Activated CD4-positive, CD25-positive, alpha-beta regulatory T cell treated with anti-CD3 and anti-CD28 coated beads, Interleukin-2, amount 50 U/mL, for 24 hours (primary cell): ENCODE data around the gene IGF2BP1.
"Not testable (repeated sequence)": the region's sequence is repeated elsewhere in the genome, so short reads cannot be mapped to it uniquely, and the experiment has no call there.

Experiments
- ATAC-seq, 2 donors: fragments of 150-1000 bp; cut with Tn5 transposase; one replicate each; pipeline ENCODE4 v1.10.0; 2021; ENCODE audit warnings: mild to moderate bottlenecking in 1 of 2, moderate library complexity in 1 of 2

The IGF2BP1 gene

DNA sequence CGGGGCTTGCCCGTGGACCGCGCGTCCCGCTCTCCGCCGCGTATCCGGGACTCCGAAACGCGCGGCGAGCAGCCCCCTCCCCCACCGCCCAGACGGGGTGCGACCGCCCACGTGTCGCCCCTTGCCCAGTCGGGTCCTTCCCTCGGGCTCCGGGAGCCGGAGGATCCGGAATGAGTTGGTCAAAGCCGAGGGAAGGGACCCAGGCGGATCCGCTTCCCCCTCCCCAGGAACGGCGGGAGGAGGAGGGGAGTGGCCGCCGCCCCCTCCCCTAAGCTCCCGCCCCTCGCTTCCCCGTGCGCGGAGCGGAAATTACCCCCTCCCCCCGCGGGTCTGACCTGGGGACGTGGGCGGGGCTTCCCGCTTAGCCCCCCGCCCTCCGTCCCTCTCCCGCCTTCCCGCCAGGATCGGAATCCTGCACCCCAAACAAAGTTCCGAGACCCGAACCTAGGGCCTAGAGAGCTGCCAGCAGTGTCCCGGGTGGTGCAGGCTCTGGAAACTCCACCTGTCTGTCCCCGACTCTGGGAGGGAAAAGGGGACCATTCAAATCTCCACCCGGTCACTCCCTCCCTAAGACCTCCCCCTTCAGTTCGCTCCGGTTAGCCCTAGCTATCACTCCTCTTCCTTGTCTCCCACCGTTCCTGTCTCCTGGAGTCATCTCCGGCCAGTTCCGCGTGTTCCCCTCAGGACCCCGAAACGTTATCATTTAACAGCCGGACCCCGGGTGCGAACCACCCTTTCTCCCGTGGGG is 1.0 kb upstream of the IGF2BP1 start:
- ATAC-seq = no peak

DNA sequence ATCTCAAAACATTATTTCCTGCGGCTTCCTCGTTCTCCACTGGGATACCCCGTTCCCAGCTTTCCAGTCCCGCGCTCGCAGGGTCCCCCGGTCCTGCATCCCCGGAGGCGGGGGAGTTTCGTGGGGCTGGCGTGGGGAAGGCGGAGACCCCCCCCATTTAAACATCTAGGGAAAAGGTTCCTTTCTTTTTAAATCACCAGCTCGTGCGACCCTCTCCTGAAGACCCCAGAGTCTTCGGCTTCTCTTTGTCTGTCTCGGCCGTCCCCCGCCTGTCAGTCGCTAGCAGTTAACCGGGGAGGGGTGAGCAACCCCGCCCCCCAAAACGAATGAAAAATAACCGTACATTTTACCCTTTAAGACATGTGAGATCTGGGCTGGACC is 473 bp upstream of the IGF2BP1 start:
- ATAC-seq = no peak

DNA sequence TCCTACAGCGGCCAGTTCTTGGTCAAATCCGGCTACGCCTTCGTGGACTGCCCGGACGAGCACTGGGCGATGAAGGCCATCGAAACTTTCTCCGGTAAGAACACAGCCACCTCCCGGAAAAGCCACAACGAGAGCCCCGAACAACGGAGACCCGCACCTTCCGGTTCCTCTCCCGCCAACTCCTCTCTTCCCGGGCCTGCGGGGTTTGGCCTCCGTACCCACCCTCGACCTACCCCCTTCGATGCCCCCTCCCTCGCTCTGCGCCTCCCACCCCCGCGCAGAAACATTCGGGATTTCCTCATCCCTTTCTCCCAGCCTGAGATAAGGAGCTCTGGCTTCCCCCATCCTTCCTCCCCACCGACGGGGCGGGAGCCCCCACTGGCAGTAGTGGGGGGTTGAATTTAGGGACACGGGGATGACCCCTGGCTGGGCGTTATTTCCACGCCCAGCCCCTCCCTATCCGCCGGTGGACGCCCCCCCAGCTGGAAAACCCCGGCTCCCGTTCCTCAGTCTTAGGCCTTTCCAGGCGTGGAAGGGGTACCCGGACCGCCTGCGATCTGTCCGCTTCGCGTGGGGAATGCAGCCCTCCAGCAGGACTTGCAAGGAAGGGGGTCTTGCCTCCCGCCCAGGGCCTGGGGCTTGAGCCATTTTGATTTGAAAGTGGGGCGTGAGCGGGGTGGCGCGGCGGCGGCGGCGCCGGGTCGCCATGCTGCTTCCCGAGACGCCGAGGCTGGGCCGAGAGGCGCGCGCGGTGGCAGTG is 822 bp downstream of the IGF2BP1 start:
- ATAC-seq = no peak

DNA sequence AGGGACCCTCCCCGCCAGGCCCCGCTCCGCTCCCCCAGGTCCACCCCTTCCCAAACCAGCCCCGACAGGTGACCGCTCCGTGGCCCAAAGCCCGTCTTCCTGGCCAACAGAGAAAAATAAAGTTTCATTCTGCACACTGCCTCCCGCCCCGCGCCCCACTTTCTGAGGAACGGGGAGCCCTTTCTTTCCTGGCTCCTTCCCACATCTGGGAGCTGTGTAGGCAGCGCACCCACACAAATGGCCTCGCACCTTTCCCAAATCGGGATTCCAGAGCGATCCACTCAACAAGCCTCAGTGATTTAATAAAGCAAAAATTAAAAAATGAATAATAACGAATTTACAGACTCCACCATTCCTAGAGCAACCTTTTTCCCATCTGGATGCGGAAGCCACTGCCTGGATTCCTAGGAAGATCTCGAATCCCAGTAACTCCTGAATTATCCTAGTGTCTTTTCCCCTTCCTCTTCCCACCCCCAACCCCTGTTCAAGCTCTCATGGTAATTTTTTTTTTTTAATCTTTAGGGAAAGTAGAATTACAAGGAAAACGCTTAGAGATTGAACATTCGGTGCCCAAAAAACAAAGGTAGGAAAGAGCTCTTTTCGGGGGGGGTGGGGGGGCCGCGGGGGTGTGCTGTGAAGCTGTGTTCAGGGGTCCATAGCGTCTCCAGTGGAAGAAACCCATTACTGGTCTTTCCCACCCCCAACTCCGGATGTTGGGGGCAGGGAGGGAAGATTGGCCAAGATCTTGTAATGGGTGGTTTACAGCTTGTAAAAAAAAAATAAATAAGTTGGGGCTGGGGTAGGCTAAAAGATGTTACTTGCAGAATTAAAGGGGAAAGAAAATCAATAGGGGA is 1.6 kb downstream of the IGF2BP1 start:
- ATAC-seq = no peak

DNA sequence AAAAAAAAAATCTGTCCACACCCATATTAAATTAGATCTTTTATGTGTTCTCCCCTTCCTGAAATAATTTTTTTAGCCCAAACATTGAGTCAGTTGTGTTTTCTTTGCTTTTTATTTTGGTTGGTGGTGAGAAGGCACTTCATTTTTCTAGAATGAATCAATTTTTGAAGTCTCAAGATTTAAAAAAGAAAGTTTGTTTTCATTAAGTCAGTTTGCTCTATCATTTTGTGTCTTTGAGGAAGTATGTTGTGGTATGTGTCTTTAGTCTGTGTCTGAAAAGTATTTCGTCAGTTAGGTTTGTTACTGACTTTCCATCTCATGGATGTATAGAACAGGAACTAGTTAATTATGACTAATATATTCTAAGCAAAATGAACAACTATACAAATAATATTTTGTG is 3.8 kb downstream of the IGF2BP1 start:
- ATAC-seq = no peak

DNA sequence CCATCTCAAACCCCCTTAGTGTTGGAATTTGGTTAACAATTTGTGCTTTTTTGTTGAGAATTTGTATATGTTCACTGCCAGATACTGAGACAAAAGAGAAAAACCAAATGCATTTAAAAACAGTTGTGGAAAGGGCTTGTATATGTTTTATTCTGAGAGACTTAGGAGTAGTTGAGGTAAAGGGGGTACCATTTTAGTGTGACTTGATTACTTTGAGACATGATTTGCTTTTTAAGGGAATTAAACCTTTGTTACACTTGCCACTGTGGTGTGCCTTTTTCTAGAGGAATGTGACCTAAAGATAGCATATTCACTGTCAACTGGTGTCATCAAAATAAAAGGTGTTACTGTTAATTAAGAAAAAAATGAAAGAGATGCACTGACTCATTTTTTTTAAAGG is 4.5 kb downstream of the IGF2BP1 start:
- ATAC-seq = no peak

DNA sequence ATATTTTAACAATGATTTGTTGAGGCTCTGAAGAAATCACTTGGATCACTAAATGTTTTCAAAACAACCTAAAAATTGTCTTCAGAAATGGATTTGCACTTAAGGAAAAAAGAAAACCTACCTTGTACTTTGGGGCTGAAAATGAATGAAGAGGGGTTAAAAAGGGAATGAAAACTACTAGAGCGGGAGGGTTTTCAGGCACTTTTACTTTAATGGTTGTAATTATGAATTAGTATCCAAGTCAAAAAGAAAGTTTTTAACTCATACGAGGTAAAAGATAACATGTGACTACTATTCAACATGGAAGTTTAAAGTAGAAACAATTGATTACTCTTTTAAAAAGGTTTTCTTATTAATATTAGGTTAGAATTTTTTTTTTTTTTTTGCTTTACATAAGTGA is 5.1 kb downstream of the IGF2BP1 start:
- no peak for ATAC-seq

DNA sequence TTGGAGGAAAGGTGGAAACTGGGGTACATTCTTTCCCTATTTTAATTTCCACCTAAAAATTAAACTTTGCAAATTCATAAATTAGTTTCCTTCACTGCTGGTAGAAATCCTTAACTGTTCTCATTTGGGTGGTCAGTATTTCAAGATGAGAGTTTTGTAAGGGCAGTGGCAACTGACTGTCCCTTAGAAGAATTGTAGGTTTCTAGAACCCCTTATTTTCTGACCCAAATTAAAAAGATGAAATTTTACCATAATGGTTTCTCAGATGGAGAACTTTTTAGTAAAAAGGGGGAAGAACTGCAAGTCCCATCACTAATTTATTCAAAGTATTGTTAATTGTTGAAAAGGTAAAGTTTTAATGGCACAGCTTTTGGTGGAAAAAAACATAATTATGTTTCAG is 5.6 kb downstream of the IGF2BP1 start:
- ATAC-seq = no peak

DNA sequence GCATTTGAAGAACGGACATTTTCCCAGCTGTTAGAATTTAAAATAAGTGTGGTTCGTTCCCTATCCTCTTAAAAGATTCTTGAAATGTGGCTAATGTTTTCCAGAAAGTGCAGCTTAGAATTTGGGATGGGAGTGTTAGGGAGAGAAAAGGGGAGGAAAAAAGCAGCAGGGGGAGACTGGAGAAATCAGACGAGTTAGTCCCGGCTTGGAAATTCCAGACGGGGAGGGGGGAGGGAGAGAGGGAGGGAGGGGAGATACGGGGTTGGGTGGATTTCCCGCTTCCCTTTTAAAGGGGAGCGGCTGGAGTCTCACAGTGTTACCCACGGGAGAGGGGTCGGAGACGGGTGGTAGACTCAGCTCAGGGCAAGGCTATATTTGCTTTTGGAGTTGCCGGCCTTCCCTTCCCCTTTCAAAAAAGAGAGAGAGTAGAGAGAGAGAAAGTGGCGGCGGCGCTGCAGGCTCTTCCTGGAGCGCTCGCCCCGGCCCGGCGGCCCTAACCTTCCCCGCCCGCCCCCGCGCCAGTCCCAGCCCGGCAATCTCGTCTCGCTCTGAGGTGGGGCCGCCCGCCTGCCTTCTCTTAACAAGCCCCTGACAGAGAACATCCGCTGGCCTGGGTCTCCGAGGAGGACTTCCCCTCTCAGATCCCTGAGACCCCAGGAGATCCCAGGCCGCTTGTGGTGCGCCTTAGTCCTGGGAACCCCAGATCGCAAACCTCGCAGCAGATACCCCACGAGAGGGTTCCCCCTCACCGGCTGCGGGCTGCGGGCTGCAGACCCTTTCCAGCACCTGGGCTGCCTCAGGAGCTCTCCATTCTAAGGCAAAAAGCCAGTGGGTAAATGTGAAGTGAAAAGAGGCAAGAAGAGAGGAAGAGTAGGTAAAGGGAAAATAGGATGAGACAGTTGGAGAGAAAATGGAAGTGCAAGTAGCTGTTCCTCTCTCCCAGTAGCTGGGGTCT is 6.6 kb downstream of the IGF2BP1 start:
- no peak for ATAC-seq

DNA sequence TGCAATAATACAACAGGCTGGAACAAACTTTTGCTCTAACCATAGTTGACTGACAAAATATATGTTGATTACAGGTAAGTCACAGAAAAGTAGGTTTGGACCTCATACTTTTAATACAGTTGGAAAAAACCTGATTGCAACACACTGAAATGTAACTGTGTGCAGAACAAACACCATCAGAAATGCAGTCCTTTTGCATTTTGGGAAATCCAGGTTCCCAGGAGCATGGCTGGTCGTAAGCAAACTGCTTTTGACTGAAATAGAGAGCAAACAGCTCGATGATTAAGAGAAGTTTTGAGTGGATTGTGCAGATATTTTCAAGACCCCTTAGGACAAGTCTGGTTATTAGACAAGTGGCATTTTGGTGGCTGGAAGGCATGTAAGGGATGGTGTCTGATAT is 8.0 kb downstream of the IGF2BP1 start:
- no peak for ATAC-seq

DNA sequence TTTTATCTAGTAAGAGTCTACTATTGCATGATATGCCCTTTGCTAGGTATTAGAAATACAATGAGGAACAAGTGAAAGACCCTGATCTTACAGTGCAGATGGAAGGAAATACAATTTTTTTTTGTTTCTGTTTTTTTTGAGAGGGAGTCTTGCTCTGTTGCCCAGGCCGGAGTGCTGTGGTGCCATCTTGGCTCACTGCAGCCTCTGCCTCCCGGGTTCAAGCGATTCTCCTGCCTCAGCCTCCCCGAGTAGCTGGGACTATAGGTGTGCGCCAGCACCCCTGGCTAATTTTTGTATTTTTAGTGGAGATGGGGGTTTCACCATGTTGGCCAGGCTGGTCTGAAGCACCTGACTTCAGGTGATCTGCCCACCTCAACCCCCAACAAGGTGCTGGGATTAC is 11.7 kb downstream of the IGF2BP1 start:
- ATAC-seq = not testable (repeated sequence)

DNA sequence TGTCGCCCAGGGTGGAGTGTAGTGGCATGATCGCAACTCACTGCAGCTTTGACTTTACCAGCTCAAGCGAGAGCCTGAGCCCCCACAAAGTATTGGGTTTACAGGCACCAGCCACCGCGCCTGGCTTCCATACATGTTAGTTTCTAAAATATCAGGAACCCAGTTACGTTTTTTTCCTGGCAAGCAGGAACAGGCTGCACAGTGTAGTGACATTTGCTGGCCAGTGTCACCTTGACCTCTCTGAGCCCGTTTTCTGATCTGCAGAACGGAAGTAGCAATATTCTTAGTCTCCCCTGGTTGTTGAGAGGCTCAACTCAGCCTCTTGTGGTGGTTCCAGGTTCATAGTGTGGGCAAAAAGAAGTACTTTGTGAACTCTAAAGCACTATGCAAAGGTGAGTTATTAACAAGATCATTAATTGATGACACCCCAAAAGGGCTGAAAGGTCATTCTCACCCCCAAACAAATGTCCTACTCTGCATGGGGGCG is 15.6 kb downstream of the IGF2BP1 start:
- no peak for ATAC-seq

DNA sequence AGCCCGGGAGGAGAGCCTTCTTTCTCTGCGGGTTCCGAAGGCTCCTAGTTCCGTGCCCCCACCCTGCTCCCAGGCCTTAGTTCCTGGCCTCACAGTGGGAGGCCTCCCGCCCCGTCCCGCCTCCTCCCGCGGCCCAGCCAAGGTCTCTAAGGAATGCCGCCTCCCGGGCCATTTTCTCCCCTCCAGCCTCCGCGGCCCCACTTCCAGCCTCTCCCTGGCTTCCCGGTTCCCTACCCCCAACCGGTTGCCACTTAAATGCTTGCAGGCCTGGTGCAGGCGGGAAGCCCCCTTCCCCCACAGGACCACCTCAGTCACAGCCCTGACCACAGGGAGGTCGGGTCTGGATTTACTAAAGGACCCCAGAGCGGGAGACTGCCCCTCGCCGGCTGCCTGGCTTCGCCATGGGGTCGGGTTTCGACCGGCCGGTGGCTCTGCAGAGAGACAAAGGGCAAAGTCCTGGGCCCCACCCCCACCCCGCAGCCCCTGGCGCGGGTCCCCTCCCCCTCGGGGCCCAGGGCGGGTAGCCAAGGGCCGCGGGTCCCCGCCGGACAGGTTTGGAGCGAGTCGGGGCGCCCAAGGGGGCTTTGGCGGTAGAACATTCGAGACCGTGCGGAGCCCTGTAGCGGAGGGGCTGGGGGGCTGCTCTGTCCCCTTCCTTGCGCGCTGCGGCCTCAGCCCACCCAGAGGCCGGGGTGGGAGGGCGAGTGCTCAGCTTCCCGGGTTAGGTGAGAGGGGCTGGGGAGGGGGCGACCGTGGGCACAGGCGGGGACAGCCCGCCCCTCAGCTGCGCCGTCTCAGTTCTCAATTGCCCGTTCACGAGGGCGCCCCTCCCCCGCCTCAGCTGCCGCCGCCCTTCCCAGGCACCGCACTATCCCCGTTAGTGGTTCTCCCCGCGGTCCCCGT is 16.4 kb downstream of the IGF2BP1 start:
- ATAC-seq = no peak

DNA sequence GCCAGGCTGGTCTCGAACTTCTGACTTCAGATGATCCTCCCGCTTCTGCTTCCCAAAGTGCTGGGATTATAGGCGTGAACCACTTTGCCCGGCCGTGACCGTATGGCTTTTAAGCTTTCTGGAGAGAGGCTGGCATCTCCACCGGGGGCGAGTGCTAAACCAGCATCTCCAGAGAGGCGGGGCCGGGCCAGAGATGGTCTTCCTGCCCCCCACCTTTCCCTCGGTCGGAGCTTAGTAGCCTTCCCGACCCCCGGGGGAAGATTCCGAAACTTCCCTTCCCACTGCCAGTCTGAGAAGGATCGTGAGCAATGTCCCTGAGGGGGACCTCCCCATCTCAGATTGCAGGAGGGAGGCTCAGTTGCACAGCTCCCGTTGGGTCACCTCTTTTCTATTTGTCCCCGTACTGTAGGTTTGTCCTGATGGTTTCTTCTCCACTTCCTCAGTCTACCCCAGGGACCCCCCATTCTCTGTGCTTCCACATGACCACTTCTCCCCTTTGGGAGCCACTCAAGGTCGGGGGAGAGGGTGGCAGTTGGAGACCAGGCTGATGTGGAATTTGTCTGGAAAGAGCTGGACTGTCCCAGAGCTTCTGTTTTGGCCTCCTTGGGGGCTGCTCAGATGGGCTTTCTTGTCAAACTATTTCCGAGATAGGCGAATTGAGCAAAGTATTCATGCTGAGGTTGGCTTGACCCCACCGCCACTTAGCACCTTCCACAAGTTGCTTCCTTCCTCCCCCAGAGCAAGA is 18.2 kb downstream of the IGF2BP1 start:
- ATAC-seq = no peak

DNA sequence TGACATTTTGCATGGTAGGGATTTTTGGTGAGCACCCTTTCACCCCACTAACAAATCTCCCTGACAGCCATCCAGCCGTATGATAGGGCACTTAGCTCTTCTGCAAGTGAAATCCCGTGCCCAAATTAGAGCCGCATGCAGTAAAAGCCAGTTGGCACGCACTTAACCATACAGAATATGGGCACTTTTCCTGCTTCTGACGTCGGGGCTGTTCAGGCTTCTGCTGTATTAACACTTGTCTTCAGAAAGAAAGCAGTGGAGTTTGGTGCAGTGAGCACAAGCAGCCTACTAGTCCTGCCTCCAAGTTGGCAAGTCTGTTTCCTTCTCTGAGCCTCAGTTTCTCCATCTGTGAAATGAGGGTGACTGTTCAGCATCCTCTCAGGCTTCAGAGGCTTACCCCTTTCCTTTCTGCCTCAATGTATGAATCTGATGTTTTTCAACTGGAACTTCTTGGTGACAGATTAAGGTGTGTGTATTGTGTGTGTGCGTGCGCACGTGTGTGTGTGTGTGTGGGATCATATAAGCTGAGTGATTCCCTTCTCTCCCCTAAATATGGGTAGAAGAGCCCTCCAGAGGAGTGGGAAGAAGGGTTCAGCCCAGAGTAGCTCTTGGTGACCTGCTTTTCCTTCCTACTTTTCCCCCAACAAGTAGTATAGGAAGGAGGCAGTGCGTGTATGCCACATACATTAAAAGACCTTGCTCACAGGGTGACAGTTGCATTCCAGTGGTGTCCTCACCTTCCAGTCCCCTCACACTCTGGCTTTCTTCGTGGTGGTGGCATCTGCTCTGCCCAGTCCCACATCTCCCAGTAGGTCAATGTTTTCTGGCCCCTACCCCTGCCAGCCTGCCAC is 19.0 kb downstream of the IGF2BP1 start:
- ATAC-seq = no peak

DNA sequence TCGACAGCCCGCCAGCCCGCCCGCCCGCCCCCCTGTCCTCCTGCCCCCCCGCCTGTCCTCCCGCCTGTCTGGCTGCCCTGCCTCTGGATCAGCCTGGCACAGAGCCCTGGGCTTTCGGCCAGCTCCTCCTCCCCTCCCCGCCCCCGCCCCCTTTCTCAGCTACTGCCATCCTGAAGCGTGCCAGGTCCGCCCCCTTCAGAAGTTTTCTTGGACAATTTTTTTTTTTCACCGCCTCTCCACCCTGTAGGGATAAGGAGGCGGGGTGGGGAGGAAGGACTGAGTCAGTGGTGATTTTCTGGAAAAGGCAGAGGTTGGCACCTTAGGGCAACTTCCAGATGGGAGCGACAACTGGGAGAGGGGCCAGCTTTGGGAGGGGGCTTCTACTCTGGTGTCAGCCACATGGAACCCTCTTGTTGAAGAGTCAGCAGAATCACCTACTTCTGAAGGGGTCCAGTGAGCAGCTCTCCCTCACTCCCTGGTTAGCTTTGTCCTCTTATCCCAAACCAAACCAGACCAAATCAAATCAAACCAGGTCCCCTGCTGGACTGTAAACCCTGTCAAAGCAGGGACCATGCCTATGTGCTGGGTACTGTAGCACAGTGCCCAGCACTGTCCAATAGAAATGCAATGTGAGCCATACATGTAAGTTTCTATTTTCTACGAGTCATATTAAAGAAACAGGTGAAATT is 19.7 kb downstream of the IGF2BP1 start:
- ATAC-seq = no peak

DNA sequence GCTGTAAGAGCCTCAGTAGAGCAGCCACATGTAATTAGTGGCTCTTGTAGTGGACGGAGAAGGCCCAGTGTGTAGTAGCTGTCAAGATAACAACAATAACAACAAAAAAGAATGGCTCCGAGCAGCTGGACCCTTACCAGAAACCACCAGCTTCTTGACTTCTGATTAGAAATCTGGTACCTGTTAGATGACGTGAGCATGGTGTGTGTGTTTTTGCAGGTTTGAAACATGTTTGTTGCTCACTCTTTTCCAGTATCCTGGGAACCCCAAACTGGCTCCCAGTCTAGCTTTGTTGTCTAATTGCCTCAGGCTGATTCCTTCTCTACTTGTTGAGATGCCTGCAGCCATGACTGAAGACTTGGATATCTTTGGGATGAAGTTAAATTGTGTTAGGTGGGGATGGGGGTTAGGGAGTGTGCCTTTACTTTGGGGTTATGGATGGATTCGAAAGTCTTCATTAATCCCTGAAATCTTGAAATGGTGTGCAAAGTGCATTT is 21.0 kb downstream of the IGF2BP1 start:
- ATAC-seq = no peak

DNA sequence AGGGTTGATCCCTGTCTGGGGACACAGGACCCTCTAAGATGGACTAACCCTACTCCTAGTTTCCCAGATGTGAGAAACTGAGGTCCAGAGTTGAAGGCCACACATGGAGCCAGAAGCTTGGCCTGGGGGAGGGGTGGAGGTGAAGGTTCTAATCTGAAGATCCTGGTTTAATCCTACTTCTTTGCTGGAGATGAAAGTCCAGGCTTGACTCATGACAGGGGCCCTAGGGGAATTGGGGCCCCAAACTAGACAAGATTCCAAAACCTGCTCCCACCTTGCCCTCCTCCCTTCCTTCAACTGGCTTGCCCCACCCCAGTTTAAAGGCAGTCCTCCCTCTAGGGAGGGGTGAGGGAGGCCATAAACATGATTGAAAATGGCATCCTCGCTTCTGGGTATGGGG is 21.6 kb downstream of the IGF2BP1 start:
- no peak for ATAC-seq

DNA sequence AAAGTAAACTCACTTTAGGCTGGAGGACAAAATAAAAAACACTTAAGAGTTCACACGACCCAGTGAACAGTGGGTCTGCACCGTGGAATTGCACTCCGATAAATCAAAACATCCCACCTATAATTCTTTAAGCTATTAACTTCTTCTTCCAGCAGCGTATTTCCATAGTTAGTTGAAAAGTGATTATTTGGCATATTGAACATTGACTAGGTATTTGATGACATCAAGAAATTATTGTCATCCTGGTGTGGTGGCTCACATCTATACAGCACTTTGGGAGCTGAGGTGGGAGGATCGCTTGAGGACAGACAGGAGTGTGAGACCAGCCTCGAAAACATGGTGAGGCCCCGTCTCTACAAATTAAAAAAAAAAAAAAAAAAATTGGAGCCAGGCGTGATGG is 23.4 kb downstream of the IGF2BP1 start:
- ATAC-seq = no peak
